ENCODE measurements around the gene ATP8A2. TPM values are rescaled to one million over a fixed set of nuclear protein-coding genes. Genes with fewer than 3 reads are reported as not detected.

The ATP8A2 gene
- total RNA-seq, 1 donor from 2014 or later: 0.16 TPM

GRCh38 chr13:25633093-25633492, 261.3 kb downstream of the ATP8A2 start:
- Mint-ChIP-seq H3K9me3 (no peaks in the 10 kb centered on the region), H3K4me3 (ENCODE audit: low read depth) (no peak overlapping the region), H3K27me3 (ENCODE audit: low read depth) (no peaks in the 10 kb centered on the region), H3K4me1 (ENCODE audit: low read depth) (no peaks in the 10 kb centered on the region), H3K27ac (no peak overlapping the region), H3K36me3 (ENCODE audit: low read depth) (no peaks in the 10 kb centered on the region)
- intact Hi-C loops (cut with micrococcal nuclease): no loop called here
- no peak for DNase-seq (ENCODE audit: low spot score)

GRCh38 chr13:25645681-25646080, 273.9 kb downstream of the ATP8A2 start:
- Mint-ChIP-seq H3K36me3 (ENCODE audit: low read depth) (no peaks in the 10 kb centered on the region), H3K4me1 (ENCODE audit: low read depth) (no peaks in the 10 kb centered on the region), H3K4me3 (ENCODE audit: low read depth) (no peak overlapping the region), H3K27ac (no peak overlapping the region), H3K9me3 (peaks cover 24% of the 10 kb centered on the region), H3K27me3 (ENCODE audit: low read depth) (no peaks in the 10 kb centered on the region)
- DNase-seq (ENCODE audit: low spot score): no peak
- intact Hi-C loops (cut with micrococcal nuclease): no loop called here

- no peak overlapping the region for H3K4me3 Mint-ChIP-seq (ENCODE audit: low read depth)
- no peaks in the 10 kb centered on the region for H3K36me3 Mint-ChIP-seq (ENCODE audit: low read depth)
- intact Hi-C loops (cut with micrococcal nuclease): no loop called here
- DNase-seq (ENCODE audit: low spot score): no peak
- peaks cover 4% of the 10 kb centered on the region for H3K27me3 Mint-ChIP-seq (ENCODE audit: low read depth)
- H3K27ac Mint-ChIP-seq: no peak overlapping the region
- H3K4me1 Mint-ChIP-seq (ENCODE audit: low read depth): no peaks in the 10 kb centered on the region
- H3K9me3 Mint-ChIP-seq: peaks cover 13% of the 10 kb centered on the region
Observed at GRCh38 chr13:25649001-25649633, 277.3 kb downstream of the ATP8A2 start.

- DNase-seq (ENCODE audit: low spot score): no peak
- Mint-ChIP-seq H3K27me3 (ENCODE audit: low read depth) (peaks cover 4% of the 10 kb centered on the region), H3K9me3 (peaks cover 6% of the 10 kb centered on the region), H3K4me3 (ENCODE audit: low read depth) (no peak overlapping the region), H3K27ac (no peak overlapping the region), H3K36me3 (ENCODE audit: low read depth) (no peaks in the 10 kb centered on the region), H3K4me1 (ENCODE audit: low read depth) (no peaks in the 10 kb centered on the region)
- intact Hi-C loops (cut with micrococcal nuclease): no loop called here
Observed at GRCh38 chr13:25652764-25653163, 281.0 kb downstream of the ATP8A2 start.

- no peak overlapping the region for H3K4me3 Mint-ChIP-seq (ENCODE audit: low read depth)
- H3K36me3 Mint-ChIP-seq (ENCODE audit: low read depth): no peaks in the 10 kb centered on the region
- intact Hi-C loops (cut with micrococcal nuclease): no loop called here
- DNase-seq (ENCODE audit: low spot score): no peak
- no peak overlapping the region for H3K27ac Mint-ChIP-seq
- H3K9me3 Mint-ChIP-seq: no peaks in the 10 kb centered on the region
- H3K4me1 Mint-ChIP-seq (ENCODE audit: low read depth): no peaks in the 10 kb centered on the region
- H3K27me3 Mint-ChIP-seq (ENCODE audit: low read depth): peaks cover 4% of the 10 kb centered on the region
Observed at GRCh38 chr13:25654322-25654721, 282.5 kb downstream of the ATP8A2 start.

- no peaks in the 10 kb centered on the region for H3K9me3 Mint-ChIP-seq
- H3K36me3 Mint-ChIP-seq (ENCODE audit: low read depth): no peaks in the 10 kb centered on the region
- no peak for DNase-seq (ENCODE audit: low spot score)
- no peak overlapping the region for H3K4me3 Mint-ChIP-seq (ENCODE audit: low read depth)
- no peak overlapping the region for H3K27ac Mint-ChIP-seq
- peaks cover 4% of the 10 kb centered on the region for H3K27me3 Mint-ChIP-seq (ENCODE audit: low read depth)
- intact Hi-C loops (cut with micrococcal nuclease): no loop called here
- H3K4me1 Mint-ChIP-seq (ENCODE audit: low read depth): no peaks in the 10 kb centered on the region
Observed at GRCh38 chr13:25657157-25657556, 285.4 kb downstream of the ATP8A2 start.

GRCh38 chr13:25659091-25659795, 287.5 kb downstream of the ATP8A2 start:
- no peak overlapping the region for H3K27ac Mint-ChIP-seq
- H3K36me3 Mint-ChIP-seq (ENCODE audit: low read depth): no peaks in the 10 kb centered on the region

GRCh38 chr13:25660996-25661395, 289.2 kb downstream of the ATP8A2 start:
- Mint-ChIP-seq H3K4me3 (ENCODE audit: low read depth) (no peak overlapping the region), H3K9me3 (no peaks in the 10 kb centered on the region), H3K27me3 (ENCODE audit: low read depth) (no peaks in the 10 kb centered on the region), H3K27ac (no peak overlapping the region), H3K4me1 (ENCODE audit: low read depth) (no peaks in the 10 kb centered on the region), H3K36me3 (ENCODE audit: low read depth) (no peaks in the 10 kb centered on the region)
- intact Hi-C loops (cut with micrococcal nuclease): no loop called here
- DNase-seq (ENCODE audit: low spot score): no peak

More at GRCh38 chr13:25659091-25659795, 287.5 kb downstream of the ATP8A2 start:
- H3K27me3 Mint-ChIP-seq (ENCODE audit: low read depth): no peaks in the 10 kb centered on the region
- no peak overlapping the region for H3K4me3 Mint-ChIP-seq (ENCODE audit: low read depth)
- intact Hi-C loops (cut with micrococcal nuclease): no loop called here
- H3K4me1 Mint-ChIP-seq (ENCODE audit: low read depth): no peaks in the 10 kb centered on the region
- DNase-seq (ENCODE audit: low spot score): no peak
- no peaks in the 10 kb centered on the region for H3K9me3 Mint-ChIP-seq

- Mint-ChIP-seq H3K36me3 (ENCODE audit: low read depth) (no peaks in the 10 kb centered on the region), H3K4me1 (ENCODE audit: low read depth) (no peaks in the 10 kb centered on the region), H3K27me3 (ENCODE audit: low read depth) (no peaks in the 10 kb centered on the region), H3K4me3 (ENCODE audit: low read depth) (no peak overlapping the region), H3K9me3 (no peaks in the 10 kb centered on the region), H3K27ac (no peak overlapping the region)
- intact Hi-C loops (cut with micrococcal nuclease): no loop called here
- no peak for DNase-seq (ENCODE audit: low spot score)
Observed at GRCh38 chr13:25662516-25662915, 290.7 kb downstream of the ATP8A2 start.

- DNase-seq (ENCODE audit: low spot score): no peak
- intact Hi-C loops (cut with micrococcal nuclease): no loop called here
- Mint-ChIP-seq H3K9me3 (peaks cover 14% of the 10 kb centered on the region), H3K27ac (no peak overlapping the region), H3K27me3 (ENCODE audit: low read depth) (no peaks in the 10 kb centered on the region), H3K36me3 (ENCODE audit: low read depth) (no peaks in the 10 kb centered on the region), H3K4me3 (ENCODE audit: low read depth) (no peak overlapping the region), H3K4me1 (ENCODE audit: low read depth) (no peaks in the 10 kb centered on the region)
Observed at GRCh38 chr13:25668345-25668744, 296.6 kb downstream of the ATP8A2 start.

- Mint-ChIP-seq H3K27me3 (ENCODE audit: low read depth) (peaks cover 4% of the 10 kb centered on the region), H3K36me3 (ENCODE audit: low read depth) (no peaks in the 10 kb centered on the region), H3K4me3 (ENCODE audit: low read depth) (no peak overlapping the region), H3K27ac (no peak overlapping the region), H3K9me3 (peaks cover 7% of the 10 kb centered on the region), H3K4me1 (ENCODE audit: low read depth) (no peaks in the 10 kb centered on the region)
- DNase-seq (ENCODE audit: low spot score): no peak
- intact Hi-C loops (cut with micrococcal nuclease): no loop called here
Observed at GRCh38 chr13:25673711-25674110, 301.9 kb downstream of the ATP8A2 start.

GRCh38 chr13:25674371-25674770, 302.6 kb downstream of the ATP8A2 start:
- no peak for DNase-seq (ENCODE audit: low spot score)
- peaks cover 4% of the 10 kb centered on the region for H3K27me3 Mint-ChIP-seq (ENCODE audit: low read depth)
- no peaks in the 10 kb centered on the region for H3K36me3 Mint-ChIP-seq (ENCODE audit: low read depth)
- intact Hi-C loops (cut with micrococcal nuclease): no loop called here
- no peaks in the 10 kb centered on the region for H3K4me1 Mint-ChIP-seq (ENCODE audit: low read depth)
- H3K9me3 Mint-ChIP-seq: peaks cover 4% of the 10 kb centered on the region
- no peak overlapping the region for H3K27ac Mint-ChIP-seq
- H3K4me3 Mint-ChIP-seq (ENCODE audit: low read depth): no peak overlapping the region

GRCh38 chr13:25675060-25675459, 303.3 kb downstream of the ATP8A2 start:
- Mint-ChIP-seq H3K4me1 (ENCODE audit: low read depth) (no peaks in the 10 kb centered on the region), H3K27me3 (ENCODE audit: low read depth) (peaks cover 4% of the 10 kb centered on the region)

More at GRCh38 chr13:25675060-25675459, 303.3 kb downstream of the ATP8A2 start:
- Mint-ChIP-seq H3K4me3 (ENCODE audit: low read depth) (no peak overlapping the region), H3K9me3 (peaks cover 4% of the 10 kb centered on the region), H3K27ac (no peak overlapping the region), H3K36me3 (ENCODE audit: low read depth) (no peaks in the 10 kb centered on the region)
- intact Hi-C loops (cut with micrococcal nuclease): no loop called here
- DNase-seq (ENCODE audit: low spot score): no peak
